Glutamatergic neuron (in vitro differentiated cells): ENCODE measurements around the gene PRCD. TPM values are rescaled to one million over a fixed set of nuclear protein-coding genes. Genes with fewer than 3 reads are reported as not detected.
"Not testable (repeated sequence)": the region's sequence is repeated elsewhere in the genome, so short reads cannot be mapped to it uniquely, and the experiment has no call there.

Experiments
- DNase-seq: peaks from one replicate; pipeline ENCODE4 v3.0.0; 2022
- H3K27ac Mint-ChIP-seq: one replicate; pipeline ENCODE4 v1.8.0; 2020; ENCODE audit warnings: mild to moderate bottlenecking, mixed read lengths, inconsistent platforms; ENCODE audit not compliant: unreplicated experiment
- H3K27me3 Mint-ChIP-seq: one replicate; pipeline ENCODE4 v1.8.0; 2020; ENCODE audit warnings: mild to moderate bottlenecking, moderate library complexity, mixed read lengths, inconsistent platforms; ENCODE audit not compliant: unreplicated experiment
- H3K36me3 Mint-ChIP-seq: one replicate; pipeline ENCODE4 v1.8.0; 2020; ENCODE audit warnings: mild to moderate bottlenecking, mixed read lengths, inconsistent platforms; ENCODE audit not compliant: unreplicated experiment
- H3K4me1 Mint-ChIP-seq: one replicate; pipeline ENCODE4 v1.8.0; 2020; ENCODE audit warnings: mild to moderate bottlenecking, low read depth, mixed read lengths, inconsistent platforms; ENCODE audit not compliant: unreplicated experiment
- H3K4me3 Mint-ChIP-seq: one replicate; pipeline ENCODE4 v1.8.0; 2020; ENCODE audit warnings: mild to moderate bottlenecking, mixed read lengths, inconsistent platforms; ENCODE audit not compliant: unreplicated experiment
- H3K9me3 Mint-ChIP-seq: one replicate; pipeline ENCODE4 v1.8.0; 2020; ENCODE audit warnings: mild to moderate bottlenecking, moderate library complexity, mixed read lengths, inconsistent platforms; ENCODE audit not compliant: unreplicated experiment
- CTCF ChIP-seq: fragments of 200-600 bp; sonication (generic); IDR thresholded peaks from one replicate; pipeline ENCODE4 v1.5.0; 2021; ENCODE audit not compliant: partially characterized antibody, unreplicated experiment
- total RNA-seq: library from RNA; stranded (reverse); fragmentation: NEBNext Ultra II Directional; extraction: Animal tissue kit (Norgen Biotek cat#: 25700); gene quantifications from one replicate; pipeline ENCODE4 v1.2.1, GENCODE V29; 2021; ENCODE audit not compliant: unreplicated experiment

PRCD gene
- total RNA-seq, 1 donor from 2014 or later = 1.4 TPM

- H3K4me1 Mint-ChIP-seq = no peaks in the 10 kb centered on the region
- peak; percentile 88 for DNase-seq
- H3K4me3 Mint-ChIP-seq = no peak overlapping the region
Measured at GRCh38 chr17:76506408-76507345, 33.2 kb upstream of the PRCD start.

GRCh38 chr17:76508472-76509063 is 31.3 kb upstream of the PRCD start:
- not testable (repeated sequence) for H3K27ac Mint-ChIP-seq, H3K36me3 Mint-ChIP-seq, H3K4me3 Mint-ChIP-seq, H3K27me3 Mint-ChIP-seq, DNase-seq, H3K9me3 Mint-ChIP-seq, H3K4me1 Mint-ChIP-seq

More at GRCh38 chr17:76506408-76507345, 33.2 kb upstream of the PRCD start:
- no peaks in the 10 kb centered on the region for H3K36me3 Mint-ChIP-seq
- peaks cover 2% of the 10 kb centered on the region for H3K9me3 Mint-ChIP-seq
- H3K27me3 Mint-ChIP-seq = peaks cover 3% of the 10 kb centered on the region
- peak; percentile 96 for TF ChIP-seq CTCF
- H3K27ac Mint-ChIP-seq = no peak overlapping the region

- no peak overlapping the region for H3K27ac Mint-ChIP-seq
- no peak overlapping the region for H3K4me3 Mint-ChIP-seq
- H3K4me1 Mint-ChIP-seq = no peaks in the 10 kb centered on the region
- H3K9me3 Mint-ChIP-seq = peaks cover 3% of the 10 kb centered on the region
- DNase-seq = no peak
- H3K36me3 Mint-ChIP-seq = no peaks in the 10 kb centered on the region
- H3K27me3 Mint-ChIP-seq = peaks cover 2% of the 10 kb centered on the region
- no peak for TF ChIP-seq CTCF
Measured at GRCh38 chr17:76510831-76511244, 29.0 kb upstream of the PRCD start.

- no peak for TF ChIP-seq CTCF
- H3K27me3 Mint-ChIP-seq = peaks cover 2% of the 10 kb centered on the region
- no peak for DNase-seq
- no peak overlapping the region for H3K27ac Mint-ChIP-seq
- no peak overlapping the region for H3K4me3 Mint-ChIP-seq
- no peaks in the 10 kb centered on the region for H3K4me1 Mint-ChIP-seq
- no peaks in the 10 kb centered on the region for H3K36me3 Mint-ChIP-seq
- peaks cover 3% of the 10 kb centered on the region for H3K9me3 Mint-ChIP-seq
Measured at GRCh38 chr17:76511668-76512365, 28.0 kb upstream of the PRCD start.

GRCh38 chr17:76512366-76513305 is 27.2 kb upstream of the PRCD start:
- Mint-ChIP-seq H3K27ac (no peak overlapping the region), H3K9me3 (peaks cover 3% of the 10 kb centered on the region), H3K4me3 (no peak overlapping the region), H3K36me3 (no peaks in the 10 kb centered on the region), H3K27me3 (peaks cover 2% of the 10 kb centered on the region), H3K4me1 (no peaks in the 10 kb centered on the region)
- no peak for DNase-seq
- no peak for TF ChIP-seq CTCF
